Astrocyte (in vitro differentiated cells and primary cell): ENCODE data around the gene HSPG2. TPM values are rescaled to one million over a fixed set of nuclear protein-coding genes. Genes with fewer than 3 reads are reported as not detected.

Source experiments
- DNase-seq: peaks from one replicate; pipeline ENCODE4 v3.0.0-alpha.2; 2010; ENCODE audit warnings: low read depth
- FAIRE-seq: peaks from 2 replicates; lab custom pipeline; 2011; peaks lifted over from hg19 to GRCh38; lab: Jason Lieb, UNC
- H2AFZ ChIP-seq: 2 replicates; pipeline ENCODE4 v1.6.0; 2012; ENCODE audit warnings: low read depth, low read length, inconsistent platforms
- H3K27ac ChIP-seq: 2 replicates; pipeline ENCODE4 v1.5.1; 2011; ENCODE audit warnings: low read depth, low read length, inconsistent platforms
- H3K27me3 ChIP-seq: 2 replicates; pipeline ENCODE4 v1.6.0; 2011; ENCODE audit warnings: low read length, inconsistent platforms; ENCODE audit not compliant: insufficient read depth
- H3K36me3 ChIP-seq: 2 replicates; pipeline ENCODE4 v1.5.1; 2011; ENCODE audit warnings: low read length, inconsistent platforms; ENCODE audit not compliant: insufficient read depth
- H3K4me1 ChIP-seq: 2 replicates; pipeline ENCODE4 v1.5.1; 2011; ENCODE audit warnings: low read length, inconsistent platforms; ENCODE audit not compliant: insufficient read depth
- H3K4me2 ChIP-seq: 2 replicates; pipeline ENCODE4 v1.6.0; 2012; ENCODE audit warnings: low read length, inconsistent platforms
- H3K4me3 ChIP-seq: 2 replicates; pipeline ENCODE4 v1.5.1; 2011; ENCODE audit warnings: low read depth, mild to moderate bottlenecking, low read length, inconsistent platforms; ENCODE audit not compliant: insufficient read depth
- H3K79me2 ChIP-seq: 2 replicates; pipeline ENCODE4 v1.6.0; 2012; ENCODE audit warnings: mild to moderate bottlenecking, low read length, inconsistent platforms; ENCODE audit not compliant: insufficient read depth
- H3K9ac ChIP-seq: 2 replicates; pipeline ENCODE4 v1.6.0; 2012; ENCODE audit warnings: mild to moderate bottlenecking, low read length, inconsistent platforms
- H3K9me3 ChIP-seq: 2 replicates; pipeline ENCODE4 v1.5.1; 2012; ENCODE audit warnings: low read depth, mild to moderate bottlenecking, low read length, inconsistent platforms; ENCODE audit not compliant: insufficient read depth
- H4K20me1 ChIP-seq: 2 replicates; pipeline ENCODE4 v1.6.0; 2012; ENCODE audit warnings: low read length, inconsistent platforms; ENCODE audit not compliant: insufficient read depth
- H3K27ac Mint-ChIP-seq: one replicate; pipeline ENCODE4 v1.8.0; 2021; ENCODE audit warnings: mild to moderate bottlenecking, mixed read lengths; ENCODE audit not compliant: unreplicated experiment
- H3K27me3 Mint-ChIP-seq: one replicate; pipeline ENCODE4 v1.8.0; 2021; ENCODE audit warnings: low read depth, mixed read lengths; ENCODE audit not compliant: unreplicated experiment
- H3K36me3 Mint-ChIP-seq: one replicate; pipeline ENCODE4 v1.8.0; 2021; ENCODE audit warnings: low read depth, mixed read lengths; ENCODE audit not compliant: unreplicated experiment
- H3K4me1 Mint-ChIP-seq: one replicate; pipeline ENCODE4 v1.8.0; 2021; ENCODE audit warnings: low read depth, mixed read lengths; ENCODE audit not compliant: unreplicated experiment
- H3K4me3 Mint-ChIP-seq: one replicate; pipeline ENCODE4 v1.8.0; 2021; ENCODE audit warnings: mild to moderate bottlenecking, moderate library complexity, mixed read lengths; ENCODE audit not compliant: unreplicated experiment
- H3K9me3 Mint-ChIP-seq: one replicate; pipeline ENCODE4 v1.8.0; 2021; ENCODE audit warnings: mild to moderate bottlenecking, mixed read lengths; ENCODE audit not compliant: unreplicated experiment
- EZH2 ChIP-seq: IDR thresholded peaks from 2 replicates; pipeline ENCODE4 v1.6.1; 2012; ENCODE audit warnings: mild to moderate bottlenecking, low read length, inconsistent platforms; ENCODE audit not compliant: insufficient read depth
- total RNA-seq: library from RNA; stranded (reverse); gene quantifications from 2 replicates; pipeline ENCODE4 v1.2.1, GENCODE V29; 2021
- TF ChIP-seq, protein P1 (sequence below): IDR thresholded peaks from 2 replicates; pipeline ENCODE4 v1.5.1; 2011; ENCODE audit warnings: low read depth, mild to moderate bottlenecking, inconsistent platforms, low read length, moderate library complexity; ENCODE audit not compliant: insufficient read depth

HSPG2 gene
- total RNA-seq, 1 donor from 2014 or later, result 249 TPM

DNA sequence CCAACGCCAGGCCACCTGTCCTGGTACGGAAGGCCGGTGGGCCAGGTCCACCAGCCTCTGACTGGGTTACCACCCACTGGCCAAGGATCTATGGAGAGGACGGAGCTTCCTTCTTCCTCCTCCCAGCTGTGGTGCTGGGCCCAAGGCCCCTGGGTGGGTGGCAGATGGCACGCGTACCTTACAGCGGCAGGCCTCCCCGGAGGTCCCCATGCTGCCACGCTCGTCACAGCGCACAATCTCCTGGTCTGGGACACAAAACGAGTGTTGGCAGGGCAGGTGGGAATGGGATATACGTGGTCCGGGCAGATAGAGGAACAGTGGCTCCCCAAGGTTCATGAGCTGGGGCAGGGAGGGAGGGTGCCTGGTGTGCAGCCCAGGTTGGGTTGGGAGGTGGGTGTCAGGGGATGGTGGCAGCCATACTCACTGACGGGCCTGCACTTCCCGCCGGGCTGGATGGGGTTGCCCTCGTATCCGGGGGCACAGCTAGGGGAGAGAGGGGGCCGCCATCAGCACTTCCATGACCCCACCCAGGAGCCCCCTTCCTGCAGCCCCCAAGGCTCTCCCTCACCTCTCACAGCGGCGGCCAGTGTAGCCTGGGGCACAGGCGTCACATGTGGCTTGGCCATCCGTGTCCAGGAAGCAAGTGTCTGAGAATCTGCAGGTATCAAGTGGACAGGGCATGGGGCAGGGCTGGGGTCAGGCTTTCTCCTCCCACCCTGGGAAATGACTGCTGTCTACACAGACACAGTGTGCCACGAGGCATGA is 58.9 kb downstream of the HSPG2 start:
- no peak overlapping the region for H3K27ac ChIP-seq
- no peak overlapping the region for H3K4me3 ChIP-seq
- no peaks in the 10 kb centered on the region for H3K79me2 ChIP-seq
- Mint-ChIP-seq H3K9me3 (no peaks in the 10 kb centered on the region), H3K27me3 (no peaks in the 10 kb centered on the region), H3K4me1 (no peaks in the 10 kb centered on the region), H3K27ac (no peak overlapping the region), H3K4me3 (no peak overlapping the region), H3K36me3 (peaks cover 15% of the 10 kb centered on the region)
- peaks cover 14% of the 10 kb centered on the region for H4K20me1 ChIP-seq
- H3K4me1 ChIP-seq, result no peaks in the 10 kb centered on the region
- H2AFZ ChIP-seq, result no peak overlapping the region
- peaks cover 23% of the 10 kb centered on the region for H3K36me3 ChIP-seq
- no peak for FAIRE-seq
- H3K27me3 ChIP-seq, result no peaks in the 10 kb centered on the region
- DNase-seq, result no peak
- no peaks in the 10 kb centered on the region for H3K9me3 ChIP-seq
- TF ChIP-seq, protein P1, sequence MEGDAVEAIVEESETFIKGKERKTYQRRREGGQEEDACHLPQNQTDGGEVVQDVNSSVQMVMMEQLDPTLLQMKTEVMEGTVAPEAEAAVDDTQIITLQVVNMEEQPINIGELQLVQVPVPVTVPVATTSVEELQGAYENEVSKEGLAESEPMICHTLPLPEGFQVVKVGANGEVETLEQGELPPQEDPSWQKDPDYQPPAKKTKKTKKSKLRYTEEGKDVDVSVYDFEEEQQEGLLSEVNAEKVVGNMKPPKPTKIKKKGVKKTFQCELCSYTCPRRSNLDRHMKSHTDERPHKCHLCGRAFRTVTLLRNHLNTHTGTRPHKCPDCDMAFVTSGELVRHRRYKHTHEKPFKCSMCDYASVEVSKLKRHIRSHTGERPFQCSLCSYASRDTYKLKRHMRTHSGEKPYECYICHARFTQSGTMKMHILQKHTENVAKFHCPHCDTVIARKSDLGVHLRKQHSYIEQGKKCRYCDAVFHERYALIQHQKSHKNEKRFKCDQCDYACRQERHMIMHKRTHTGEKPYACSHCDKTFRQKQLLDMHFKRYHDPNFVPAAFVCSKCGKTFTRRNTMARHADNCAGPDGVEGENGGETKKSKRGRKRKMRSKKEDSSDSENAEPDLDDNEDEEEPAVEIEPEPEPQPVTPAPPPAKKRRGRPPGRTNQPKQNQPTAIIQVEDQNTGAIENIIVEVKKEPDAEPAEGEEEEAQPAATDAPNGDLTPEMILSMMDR, result no peak
- no peak for TF ChIP-seq EZH2
- H3K4me2 ChIP-seq, result no peak overlapping the region
- H3K9ac ChIP-seq, result no peak overlapping the region

DNA sequence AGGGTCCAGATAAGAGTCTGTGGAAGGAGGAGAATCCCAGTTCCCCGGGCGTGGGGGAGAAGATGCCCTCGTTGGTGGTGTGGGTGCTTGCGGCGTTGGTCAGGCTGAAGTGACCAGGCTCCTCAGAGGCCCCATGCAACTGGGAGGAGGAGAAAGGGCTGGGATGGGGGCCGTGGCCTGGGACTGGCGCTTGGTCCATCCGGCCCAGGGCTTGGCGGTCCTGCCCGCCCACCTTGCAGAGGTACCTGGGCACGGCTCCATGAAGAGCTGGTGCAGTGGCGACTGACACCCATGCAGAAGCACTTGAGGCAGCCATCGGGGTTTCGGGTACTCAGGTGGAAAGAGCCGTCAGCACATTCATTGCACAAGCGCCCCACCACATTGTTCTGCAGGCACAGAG is 60.8 kb downstream of the HSPG2 start:
- no peak overlapping the region for H3K4me3 Mint-ChIP-seq
- Histone ChIP-seq H4K20me1 (peaks cover 7% of the 10 kb centered on the region), H3K4me1 (no peaks in the 10 kb centered on the region), H2AFZ (no peak overlapping the region), H3K79me2 (no peaks in the 10 kb centered on the region), H3K4me2 (no peak overlapping the region), H3K36me3 (peaks cover 27% of the 10 kb centered on the region), H3K9me3 (no peaks in the 10 kb centered on the region), H3K27me3 (no peaks in the 10 kb centered on the region), H3K27ac (no peak overlapping the region), H3K4me3 (no peak overlapping the region), H3K9ac (no peak overlapping the region)
- TF ChIP-seq EZH2, result no peak
- TF ChIP-seq, protein P1, result no peak
- H3K36me3 Mint-ChIP-seq, result peaks cover 16% of the 10 kb centered on the region
- H3K9me3 Mint-ChIP-seq, result no peaks in the 10 kb centered on the region
- H3K27me3 Mint-ChIP-seq, result no peaks in the 10 kb centered on the region
- FAIRE-seq (no peak), DNase-seq (no peak)
- peaks cover 4% of the 10 kb centered on the region for H3K4me1 Mint-ChIP-seq
- no peak overlapping the region for H3K27ac Mint-ChIP-seq

DNA sequence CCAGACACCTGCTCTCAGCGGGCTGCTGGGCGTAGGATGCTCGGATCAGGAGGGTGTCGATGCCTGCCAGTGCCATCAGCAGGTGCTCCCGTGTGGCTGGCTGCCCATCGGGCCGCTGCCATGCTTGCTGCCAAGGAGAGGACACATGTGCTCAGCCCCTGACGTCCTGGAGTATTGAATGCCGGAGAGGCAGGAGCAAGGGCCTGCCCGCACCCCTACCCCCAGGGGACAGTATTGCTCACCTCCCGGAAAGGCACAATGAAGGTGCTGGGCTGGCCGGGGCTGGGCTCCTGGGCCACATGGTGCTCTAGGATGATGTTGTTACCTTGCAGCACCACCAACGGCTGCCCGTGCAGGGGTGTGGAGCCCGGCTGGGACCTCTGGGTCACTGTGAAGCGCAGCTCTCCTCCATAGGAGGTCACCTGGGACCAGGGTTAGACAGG is 61.5 kb downstream of the HSPG2 start:
- Histone ChIP-seq H3K4me1 (peaks cover under 1% of the 10 kb centered on the region), H3K9ac (no peak overlapping the region), H3K4me3 (no peak overlapping the region), H3K4me2 (no peak overlapping the region), H4K20me1 (peaks cover 6% of the 10 kb centered on the region), H3K79me2 (no peaks in the 10 kb centered on the region), H2AFZ (no peak overlapping the region), H3K27ac (no peak overlapping the region), H3K36me3 (peaks cover 23% of the 10 kb centered on the region), H3K27me3 (no peaks in the 10 kb centered on the region), H3K9me3 (no peaks in the 10 kb centered on the region)
- Mint-ChIP-seq H3K4me3 (no peak overlapping the region), H3K36me3 (peaks cover 15% of the 10 kb centered on the region), H3K27me3 (no peaks in the 10 kb centered on the region), H3K4me1 (peaks cover 4% of the 10 kb centered on the region), H3K27ac (no peak overlapping the region), H3K9me3 (no peaks in the 10 kb centered on the region)
- no peak for DNase-seq
- FAIRE-seq, result no peak
- TF ChIP-seq EZH2, result no peak
- TF ChIP-seq, protein P1, result no peak
